Trophoblast cell (in vitro differentiated cells and primary cell): ENCODE results near the gene WDR41.

Experiments used
- DNase-seq, 2 donors: peaks; one replicate each; pipeline ENCODE4 v3.0.0-alpha.2; 2016
- H2AFZ ChIP-seq: 2 replicates; pipeline ENCODE4 v1.6.1; 2013; ENCODE audit warnings: low read length, moderate library complexity, mild to moderate bottlenecking; ENCODE audit not compliant: insufficient read depth, poor library complexity
- H2AK5ac ChIP-seq: 2 replicates; pipeline ENCODE4 v1.6.1; 2013; ENCODE audit warnings: mild to moderate bottlenecking, low read length
- H2BK120ac ChIP-seq: 2 replicates; pipeline ENCODE4 v1.6.1; 2013; ENCODE audit warnings: low read length, mild to moderate bottlenecking, moderate library complexity; ENCODE audit not compliant: insufficient read depth, poor library complexity
- H2BK12ac ChIP-seq: 2 replicates; pipeline ENCODE4 v1.6.1; 2013; ENCODE audit warnings: mild to moderate bottlenecking, low read length, moderate library complexity
- H2BK5ac ChIP-seq: 2 replicates; pipeline ENCODE4 v1.6.1; 2013; ENCODE audit warnings: low read length, low read depth, moderate library complexity, mild to moderate bottlenecking; ENCODE audit not compliant: poor library complexity
- H3K14ac ChIP-seq: 2 replicates; pipeline ENCODE4 v1.6.1; 2013; ENCODE audit warnings: mild to moderate bottlenecking, low read length
- H3K18ac ChIP-seq: 2 replicates; pipeline ENCODE4 v1.6.1; 2013; ENCODE audit warnings: mild to moderate bottlenecking, low read length
- H3K23ac ChIP-seq: 2 replicates; pipeline ENCODE4 v1.6.1; 2013; ENCODE audit warnings: low read length
- H3K27ac ChIP-seq: 2 replicates; pipeline ENCODE4 v1.5.1; 2013; ENCODE audit warnings: low read depth, mild to moderate bottlenecking, inconsistent platforms, low read length, moderate library complexity
- H3K27me3 ChIP-seq: 2 replicates; pipeline ENCODE4 v1.6.1; 2013; ENCODE audit warnings: inconsistent platforms, mild to moderate bottlenecking, low read length, moderate library complexity; ENCODE audit not compliant: insufficient read depth
- H3K36me3 ChIP-seq, 2 experiments: 1 replicate in 1 of 2; 2 replicates in 1 of 2; pipeline ENCODE4 v1.6.1; 2013; ENCODE audit warnings: low read length in 2 of 2, mild to moderate bottlenecking in 2 of 2, moderate library complexity in 1 of 2; ENCODE audit not compliant: insufficient read depth in 2 of 2, control insufficient read depth in 1 of 2
- H3K4ac ChIP-seq: 2 replicates; pipeline ENCODE4 v1.6.1; 2013; ENCODE audit warnings: low read depth, mild to moderate bottlenecking, low read length, moderate library complexity
- H3K4me1 ChIP-seq, 2 experiments: 1 replicate in 1 of 2; 2 replicates in 1 of 2; pipeline ENCODE4 v1.6.1; 2013; ENCODE audit warnings: low read length in 2 of 2, mild to moderate bottlenecking in 2 of 2, moderate library complexity in 1 of 2; ENCODE audit not compliant: insufficient read depth in 2 of 2, control insufficient read depth in 1 of 2
- H3K4me2 ChIP-seq: 2 replicates; pipeline ENCODE4 v1.6.1; 2013; ENCODE audit warnings: inconsistent platforms, mild to moderate bottlenecking, low read length, moderate library complexity
- H3K4me3 ChIP-seq: 2 replicates; pipeline ENCODE4 v1.5.1; 2013; ENCODE audit warnings: mild to moderate bottlenecking, low read depth, low read length, inconsistent platforms
- H3K79me1 ChIP-seq: one replicate; pipeline ENCODE4 v1.6.1; 2013; ENCODE audit warnings: low read length
- H3K79me2 ChIP-seq: 2 replicates; pipeline ENCODE4 v1.6.1; 2013; ENCODE audit warnings: low read length, mild to moderate bottlenecking; ENCODE audit not compliant: control insufficient read depth, insufficient read depth, poor library complexity
- H3K9ac ChIP-seq: 2 replicates; pipeline ENCODE4 v1.6.1; 2013; ENCODE audit warnings: mild to moderate bottlenecking, low read length
- H3K9me3 ChIP-seq: 2 replicates; pipeline ENCODE4 v1.6.1; 2013; ENCODE audit warnings: low read depth, mild to moderate bottlenecking, control low read depth, inconsistent platforms, low read length; ENCODE audit not compliant: insufficient read depth
- H4K12ac ChIP-seq: 2 replicates; pipeline ENCODE4 v1.6.1; 2013; ENCODE audit warnings: low read depth, mild to moderate bottlenecking, low read length, moderate library complexity
- H4K8ac ChIP-seq: 2 replicates; pipeline ENCODE4 v1.6.1; 2013; ENCODE audit warnings: low read depth, mild to moderate bottlenecking, low read length, moderate library complexity
- H4K91ac ChIP-seq: one replicate; pipeline ENCODE4 v1.6.1; 2013; ENCODE audit warnings: low read depth, mild to moderate bottlenecking, low read length, moderate library complexity
- WGBS: extraction: QIAGEN DNeasy Blood & Tissue Kit; methylation state at CpG from one replicate; pipeline ENCODE4 v1.1.7; 2013; ENCODE audit warnings: missing lambda C conversion rate; ENCODE audit not compliant: insufficient read length, insufficient coverage; ENCODE audit errors: extremely low coverage; 5-methylcytosine and 5-hydroxymethylcytosine counted together

Gene WDR41

DNA sequence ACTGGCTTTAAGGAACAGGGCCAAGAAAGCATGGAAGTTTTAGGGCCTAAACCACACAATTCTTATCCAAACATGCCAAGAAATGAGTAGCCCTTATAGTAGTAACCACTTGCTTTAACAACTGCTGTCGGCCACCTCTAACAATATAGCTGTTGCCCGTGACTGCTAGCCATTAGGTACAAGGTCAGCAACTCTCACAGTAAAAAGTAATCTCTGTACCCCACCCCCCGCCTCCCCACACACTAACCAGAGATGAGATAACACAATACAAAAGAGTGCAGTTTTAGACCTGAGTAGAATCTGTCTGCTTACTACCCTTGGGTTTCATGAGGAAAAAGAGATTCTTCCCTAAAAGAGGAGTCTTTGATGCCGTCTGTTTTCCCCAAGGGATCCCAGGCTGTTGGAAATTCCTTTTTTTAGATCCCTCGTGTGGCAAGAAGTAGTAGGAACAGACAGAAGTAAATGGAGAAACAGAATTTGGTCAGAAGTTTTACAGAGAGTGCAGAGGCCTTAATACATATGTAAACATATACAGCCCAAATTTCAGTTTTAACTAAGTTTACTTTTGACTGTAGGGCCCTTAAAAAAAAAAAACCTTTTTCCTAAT lies 94.3 kb downstream of the WDR41 start:
- Histone ChIP-seq H3K9me3 (no peaks in the 10 kb centered on the region), H2AFZ (no peak overlapping the region), H3K4me1 (peaks cover 4 to 6% of the 10 kb centered on the region in 2 experiments), H2BK5ac (no peak overlapping the region), H3K4me3 (no peak overlapping the region), H3K23ac (no peak overlapping the region), H4K12ac (no peak overlapping the region), H3K9ac (no peak overlapping the region), H3K14ac (no peak overlapping the region), H3K27ac (no peak overlapping the region), H2BK12ac (no peak overlapping the region), H2BK120ac (no peak overlapping the region), H3K27me3 (no peaks in the 10 kb centered on the region), H3K79me1 (no peaks in the 10 kb centered on the region), H3K36me3 (no peaks in the 10 kb centered on the region), H3K4me2 (no peak overlapping the region), H4K91ac (no peak overlapping the region), H2AK5ac (no peak overlapping the region), H3K79me2 (no peaks in the 10 kb centered on the region), H3K4ac (no peak overlapping the region), H4K8ac (no peak overlapping the region), H3K18ac (no peak overlapping the region)
- WGBS = no CpG with 5 or more reads among the region's 5 CpGs
- DNase-seq = no peak

DNA sequence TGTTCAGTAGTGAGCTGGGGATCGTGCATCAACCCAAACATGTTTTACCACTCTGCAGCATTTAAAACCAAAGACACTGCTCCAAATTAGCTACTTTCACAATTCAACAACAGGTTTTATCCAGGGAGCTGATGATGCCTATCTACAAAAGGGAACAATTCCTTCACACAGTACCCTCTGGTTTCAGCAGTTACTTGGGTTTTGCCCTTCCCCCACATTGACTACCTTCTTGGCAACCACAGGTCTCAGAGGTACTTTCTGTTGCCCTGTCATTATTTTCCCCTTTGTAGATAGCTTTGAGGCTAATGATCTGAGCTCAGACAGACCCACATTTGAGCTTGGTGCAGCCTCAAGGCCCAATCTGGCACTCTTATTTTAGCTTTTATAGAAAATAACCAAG lies 96.1 kb downstream of the WDR41 start:
- no peaks in the 10 kb centered on the region for H3K36me3 ChIP-seq
- H4K12ac ChIP-seq = no peak overlapping the region
- no peak overlapping the region for H4K91ac ChIP-seq
- peaks cover 2% of the 10 kb centered on the region for H3K9me3 ChIP-seq
- no peak overlapping the region for H3K9ac ChIP-seq
- no peak overlapping the region for H3K18ac ChIP-seq
- H2BK12ac ChIP-seq = no peak overlapping the region
- H3K23ac ChIP-seq = no peak overlapping the region
- no peak overlapping the region for H3K4me3 ChIP-seq
- no peaks in the 10 kb centered on the region for H3K79me1 ChIP-seq
- WGBS = no CpG with 5 or more reads among the region's 1 CpG
- no peak overlapping the region for H3K4ac ChIP-seq
- no peak overlapping the region for H2AK5ac ChIP-seq
- no peak overlapping the region for H2BK5ac ChIP-seq
- no peaks in the 10 kb centered on the region for H3K79me2 ChIP-seq
- no peak overlapping the region for H4K8ac ChIP-seq
- H3K4me2 ChIP-seq = no peak overlapping the region
- H2BK120ac ChIP-seq = no peak overlapping the region
- peaks cover 4 to 6% of the 10 kb centered on the region in 2 experiments for H3K4me1 ChIP-seq
- H3K27me3 ChIP-seq = no peaks in the 10 kb centered on the region
- no peak overlapping the region for H3K14ac ChIP-seq
- DNase-seq = no peak
- no peak overlapping the region for H3K27ac ChIP-seq
- no peak overlapping the region for H2AFZ ChIP-seq

DNA sequence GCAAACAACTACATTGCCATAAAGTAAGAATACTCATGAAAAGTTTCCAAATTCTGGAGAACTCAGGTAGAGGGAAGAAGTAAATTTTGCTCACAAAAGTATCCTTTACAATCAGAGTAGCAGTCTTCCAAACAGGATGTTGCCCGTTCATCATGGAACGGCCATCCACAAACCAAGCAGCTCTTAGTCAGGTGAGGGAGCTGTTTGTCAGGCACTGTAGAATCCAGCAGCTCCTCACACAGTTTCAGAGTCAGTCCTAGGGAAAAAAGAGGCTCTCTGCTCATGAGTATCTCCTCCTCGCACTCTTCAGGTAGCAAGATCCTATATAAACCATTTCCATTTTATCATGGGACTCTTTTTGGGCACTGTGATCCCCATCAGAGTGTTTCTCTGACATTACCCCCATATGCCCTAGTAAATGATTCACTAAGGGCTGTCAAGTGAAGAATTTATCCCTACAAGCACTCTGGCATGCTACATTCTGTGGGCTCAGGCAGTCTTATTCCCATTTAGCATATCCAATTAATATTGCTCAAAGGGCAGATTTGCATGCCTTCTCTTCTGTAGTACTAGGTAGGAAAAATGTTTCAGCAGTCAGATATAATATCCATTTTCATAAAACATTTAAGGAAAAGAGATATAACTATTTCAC lies 97.9 kb downstream of the WDR41 start:
- H3K36me3 ChIP-seq = no peaks in the 10 kb centered on the region
- H4K8ac ChIP-seq = no peak overlapping the region
- H3K9ac ChIP-seq = no peak overlapping the region
- H2BK12ac ChIP-seq = no peak overlapping the region
- H3K18ac ChIP-seq = no peak overlapping the region
- no peak overlapping the region for H3K27ac ChIP-seq
- H2BK5ac ChIP-seq = no peak overlapping the region
- no peak overlapping the region for H3K4me3 ChIP-seq
- WGBS = no CpG with 5 or more reads among the region's 3 CpGs
- H3K4me2 ChIP-seq = no peak overlapping the region
- H4K91ac ChIP-seq = no peak overlapping the region
- no peak overlapping the region for H4K12ac ChIP-seq
- peaks cover 2% of the 10 kb centered on the region for H3K9me3 ChIP-seq
- no peak for DNase-seq
- no peak overlapping the region for H3K23ac ChIP-seq
- H3K27me3 ChIP-seq = no peaks in the 10 kb centered on the region
- no peak overlapping the region for H3K4ac ChIP-seq
- no peak overlapping the region for H2AFZ ChIP-seq
- no peaks in the 10 kb centered on the region for H3K79me1 ChIP-seq
- H3K4me1 ChIP-seq = peaks cover 4 to 5% of the 10 kb centered on the region in 2 experiments
- H2AK5ac ChIP-seq = no peak overlapping the region
- H3K79me2 ChIP-seq = no peaks in the 10 kb centered on the region
- no peak overlapping the region for H3K14ac ChIP-seq
- no peak overlapping the region for H2BK120ac ChIP-seq

DNA sequence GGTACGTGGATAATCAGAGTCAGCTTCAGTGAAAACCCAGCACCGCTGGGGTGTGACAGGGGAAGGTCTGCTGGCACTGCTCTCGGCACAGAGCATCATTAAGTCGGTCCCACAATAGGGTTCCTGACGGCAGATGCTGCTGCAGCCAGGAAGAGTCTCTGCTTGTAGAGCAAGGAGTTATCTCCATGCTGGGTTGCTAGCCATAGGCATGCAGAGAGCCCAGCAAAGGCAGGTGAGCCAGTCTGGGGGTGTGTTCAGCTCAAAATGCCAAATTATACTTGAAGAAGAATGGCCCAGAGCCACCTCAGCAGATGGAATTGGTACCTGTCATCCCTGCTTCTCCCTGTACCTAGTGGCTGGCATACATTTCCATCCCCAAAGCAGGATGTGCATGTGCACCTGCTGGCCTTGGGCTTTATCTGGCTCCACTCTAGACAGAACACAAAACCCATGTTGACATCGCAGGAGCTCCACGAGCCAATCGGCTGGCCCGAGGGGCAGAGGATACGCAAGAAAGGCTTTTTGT lies 100.8 kb downstream of the WDR41 start:
- no peak overlapping the region for H3K27ac ChIP-seq
- no peak overlapping the region for H4K12ac ChIP-seq
- H3K4me1 ChIP-seq = no peaks in the 10 kb centered on the region
- peak in 1 of 2 donors; percentile 32 for DNase-seq
- no peak overlapping the region for H3K4ac ChIP-seq
- H4K8ac ChIP-seq = no peak overlapping the region
- no peaks in the 10 kb centered on the region for H3K27me3 ChIP-seq
- H2BK5ac ChIP-seq = no peak overlapping the region
- H3K9me3 ChIP-seq = peaks cover 2% of the 10 kb centered on the region
- WGBS = no CpG with 5 or more reads among the region's 10 CpGs
- H3K14ac ChIP-seq = no peak overlapping the region
- no peak overlapping the region for H3K23ac ChIP-seq
- no peak overlapping the region for H3K4me3 ChIP-seq
- H3K4me2 ChIP-seq = no peak overlapping the region
- H3K79me2 ChIP-seq = no peaks in the 10 kb centered on the region
- H2AK5ac ChIP-seq = no peak overlapping the region
- H2AFZ ChIP-seq = no peak overlapping the region
- H3K79me1 ChIP-seq = no peaks in the 10 kb centered on the region
- H3K18ac ChIP-seq = no peak overlapping the region
- no peak overlapping the region for H3K9ac ChIP-seq
- no peak overlapping the region for H4K91ac ChIP-seq
- H3K36me3 ChIP-seq = no peaks in the 10 kb centered on the region
- H2BK12ac ChIP-seq = no peak overlapping the region
- no peak overlapping the region for H2BK120ac ChIP-seq
